HepG2 (cell line): ENCODE data around the gene MST1R. TPM values are rescaled to one million over a fixed set of nuclear protein-coding genes. Genes with fewer than 3 reads are reported as not detected.

ENCODE experiments used
- CENPX ChIP-seq: sonication (generic); formaldehyde crosslinking; IDR thresholded peaks from 2 replicates; pipeline ENCODE4 v1.9.0; 2021; ENCODE audit warnings: mild to moderate bottlenecking, missing genetic modification reagents, moderate library complexity
- EEA1 ChIP-seq: sonication (generic); formaldehyde crosslinking; IDR thresholded peaks from 2 replicates; pipeline ENCODE4 v1.5.1; 2020; ENCODE audit warnings: mild to moderate bottlenecking, missing genetic modification reagents, borderline replicate concordance
- MIER2 ChIP-seq: IDR thresholded peaks from 2 replicates; pipeline ENCODE4 v1.6.1; 2016; ENCODE audit warnings: missing biosample characterization, missing genetic modification reagents
- POLR2AphosphoS5 ChIP-seq: IDR thresholded peaks from 2 replicates; pipeline ENCODE4 v1.6.1; 2012; ENCODE audit warnings: low read depth, low read length
- RAD21 ChIP-seq: fragments of 450-650 bp; formaldehyde crosslinking; IDR thresholded peaks from 2 replicates; pipeline ENCODE4 v1.5.0; 2020; ENCODE audit warnings: mild to moderate bottlenecking
- SMYD3 ChIP-seq: sonication (generic); formaldehyde crosslinking; IDR thresholded peaks from 2 replicates; pipeline ENCODE4 v1.8.1; 2023; ENCODE audit warnings: mild to moderate bottlenecking, missing genetic modification reagents
- SP2 ChIP-seq: sonication (generic); formaldehyde crosslinking; IDR thresholded peaks from 2 replicates; pipeline ENCODE4 v1.5.1; 2020; ENCODE audit warnings: mild to moderate bottlenecking, missing genetic modification reagents
- ZKSCAN8 ChIP-seq: IDR thresholded peaks from 2 replicates; pipeline ENCODE4 v1.6.1; 2016; ENCODE audit warnings: borderline replicate concordance, missing genetic modification reagents, missing compliant biosample characterization
- ZMYM4 ChIP-seq: sonication (generic); formaldehyde crosslinking; IDR thresholded peaks from 2 replicates; pipeline ENCODE4 v1.8.1; 2023; ENCODE audit warnings: mild to moderate bottlenecking, missing genetic modification reagents
- ZNF24 ChIP-seq: fragments of 450-650 bp; IDR thresholded peaks from 2 replicates; pipeline ENCODE4 v1.6.1; 2017; ENCODE audit warnings: antibody characterized with exemption, mild to moderate bottlenecking
- ZNF251 ChIP-seq: sonication (generic); formaldehyde crosslinking; IDR thresholded peaks from 2 replicates; pipeline ENCODE4 v1.9.0; 2021; ENCODE audit warnings: mild to moderate bottlenecking, missing genetic modification reagents
- ZNF772 ChIP-seq: sonication (generic); formaldehyde crosslinking; IDR thresholded peaks from 2 replicates; pipeline ENCODE4 v1.5.0; 2020; ENCODE audit warnings: mild to moderate bottlenecking, missing genetic modification reagents
- polyA plus RNA-seq, 8 experiments: library from polyadenylated mRNA; depleted of rRNA in 3 of 8; stranded (reverse) in 7 of 8; unstranded in 1 of 8; fragments of >200 nt; fragmentation: Illumina TruSeq in 4 of 8; extraction: Trizol in 4 of 8; gene quantifications; 2 replicates each; pipeline versions ENCODE4 v1.2.1 to v1.2.3, GENCODE V29; 2011 to 2016; ENCODE audit warnings: low read depth in 4 of 8, missing spikeins in 1 of 8, mixed read lengths in 1 of 8; ENCODE audit not compliant: insufficient read depth in 1 of 8
- total RNA-seq, 5 experiments: library from RNA; depleted of rRNA; stranded (reverse); fragments of >200 nt; fragmentation: Illumina TruSeq; extraction: Trizol; gene quantifications; 2 replicates each; pipeline ENCODE4 v1.2.3, GENCODE V29; 2016; ENCODE audit warnings: low read depth in 1 of 5
- TF ChIP-seq, protein P1 (sequence below): sonication (generic); formaldehyde crosslinking; IDR thresholded peaks from 2 replicates; pipeline ENCODE4 v1.9.0; 2021; ENCODE audit warnings: missing genetic modification reagents, borderline replicate concordance
- TF ChIP-seq, protein P2 (sequence below): sonication (generic); formaldehyde crosslinking; IDR thresholded peaks from 2 replicates; pipeline ENCODE4 v1.4.0; 2020; ENCODE audit warnings: missing genetic modification reagents, borderline replicate concordance
- TF ChIP-seq, protein P3 (sequence below), 2 experiments: sonication (generic) in 1 of 2; formaldehyde crosslinking in 1 of 2; IDR thresholded peaks; 2 replicates each; pipeline versions ENCODE4 v1.4.0 to v1.6.1; 2016 to 2020; ENCODE audit warnings: borderline replicate concordance in 1 of 2, low read depth in 1 of 2, mild to moderate bottlenecking in 1 of 2, missing genetic modification reagents in 1 of 2
- TF ChIP-seq, protein P4 (sequence below): sonication (generic); formaldehyde crosslinking; IDR thresholded peaks from 2 replicates; pipeline ENCODE4 v1.5.0; 2020; ENCODE audit warnings: missing genetic modification reagents, mild to moderate bottlenecking, borderline replicate concordance

Gene MST1R
- total and polyA plus RNA-seq, 2 of the 13 experiments (the other 11 are each of a cell fraction or from before 2014, with no cell fraction given): 0.11 to 0.77 TPM

DNA sequence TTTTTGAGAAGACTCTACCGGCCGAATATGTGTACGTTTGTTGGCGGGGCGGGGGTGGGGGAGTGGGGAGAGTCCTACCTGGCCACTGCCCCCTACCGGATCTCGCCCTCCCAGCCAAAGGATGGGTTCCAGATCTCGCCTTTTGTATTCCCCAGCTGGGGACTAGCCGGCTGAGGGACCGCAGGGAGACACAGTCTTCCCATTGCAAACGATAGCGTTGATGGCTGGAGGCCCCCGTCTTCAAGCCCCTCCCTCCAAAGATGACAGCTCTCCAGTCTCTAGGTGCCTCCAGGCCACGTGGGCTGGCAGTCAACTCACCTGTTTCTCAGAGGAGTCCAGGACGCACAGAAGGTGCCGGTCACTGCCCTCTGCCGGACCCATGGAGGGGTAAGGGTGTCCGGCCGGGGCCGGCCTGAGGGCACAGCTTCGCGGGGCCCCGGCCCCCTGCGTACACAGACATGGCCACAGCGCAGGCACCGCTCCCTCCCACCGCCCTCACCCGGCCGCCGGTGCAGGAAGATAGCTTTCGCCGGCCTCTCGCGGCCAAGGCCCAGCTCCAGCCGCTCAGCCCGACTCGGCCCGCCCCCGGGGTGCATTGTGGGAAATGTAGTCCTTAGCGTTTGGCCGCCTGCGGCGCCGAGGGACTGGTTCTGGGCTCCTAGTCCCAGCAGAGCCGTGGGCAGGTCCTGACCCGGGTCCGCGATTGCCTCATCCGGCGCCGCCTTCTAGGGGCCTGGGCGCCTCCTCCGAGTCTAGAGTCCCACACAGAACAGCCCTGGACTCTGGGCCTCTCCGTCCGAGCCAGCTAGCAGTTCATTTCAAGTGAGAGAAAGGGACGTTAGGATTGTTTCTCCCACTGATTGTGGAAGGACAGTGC is 25.9 kb upstream of the MST1R start, which contains the start of gene MON1A (continued):
- TF ChIP-seq ZMYM4 (CRISPR knock-in tag): no peak
- TF ChIP-seq, protein P1, sequence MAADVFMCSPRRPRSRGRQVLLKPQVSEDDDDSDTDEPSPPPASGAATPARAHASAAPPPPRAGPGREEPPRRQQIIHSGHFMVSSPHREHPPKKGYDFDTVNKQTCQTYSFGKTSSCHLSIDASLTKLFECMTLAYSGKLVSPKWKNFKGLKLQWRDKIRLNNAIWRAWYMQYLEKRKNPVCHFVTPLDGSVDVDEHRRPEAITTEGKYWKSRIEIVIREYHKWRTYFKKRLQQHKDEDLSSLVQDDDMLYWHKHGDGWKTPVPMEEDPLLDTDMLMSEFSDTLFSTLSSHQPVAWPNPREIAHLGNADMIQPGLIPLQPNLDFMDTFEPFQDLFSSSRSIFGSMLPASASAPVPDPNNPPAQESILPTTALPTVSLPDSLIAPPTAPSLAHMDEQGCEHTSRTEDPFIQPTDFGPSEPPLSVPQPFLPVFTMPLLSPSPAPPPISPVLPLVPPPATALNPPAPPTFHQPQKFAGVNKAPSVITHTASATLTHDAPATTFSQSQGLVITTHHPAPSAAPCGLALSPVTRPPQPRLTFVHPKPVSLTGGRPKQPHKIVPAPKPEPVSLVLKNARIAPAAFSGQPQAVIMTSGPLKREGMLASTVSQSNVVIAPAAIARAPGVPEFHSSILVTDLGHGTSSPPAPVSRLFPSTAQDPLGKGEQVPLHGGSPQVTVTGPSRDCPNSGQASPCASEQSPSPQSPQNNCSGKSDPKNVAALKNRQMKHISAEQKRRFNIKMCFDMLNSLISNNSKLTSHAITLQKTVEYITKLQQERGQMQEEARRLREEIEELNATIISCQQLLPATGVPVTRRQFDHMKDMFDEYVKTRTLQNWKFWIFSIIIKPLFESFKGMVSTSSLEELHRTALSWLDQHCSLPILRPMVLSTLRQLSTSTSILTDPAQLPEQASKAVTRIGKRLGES: no peak
- no peak for TF ChIP-seq CENPX
- TF ChIP-seq SP2 (CRISPR knock-in tag): no peak
- no peak for TF ChIP-seq MIER2 (CRISPR knock-in tag)
- TF ChIP-seq RAD21: 0 out of 2 replicates have a peak, but pooled peaks have one; percentile 7
- TF ChIP-seq, protein P2, sequence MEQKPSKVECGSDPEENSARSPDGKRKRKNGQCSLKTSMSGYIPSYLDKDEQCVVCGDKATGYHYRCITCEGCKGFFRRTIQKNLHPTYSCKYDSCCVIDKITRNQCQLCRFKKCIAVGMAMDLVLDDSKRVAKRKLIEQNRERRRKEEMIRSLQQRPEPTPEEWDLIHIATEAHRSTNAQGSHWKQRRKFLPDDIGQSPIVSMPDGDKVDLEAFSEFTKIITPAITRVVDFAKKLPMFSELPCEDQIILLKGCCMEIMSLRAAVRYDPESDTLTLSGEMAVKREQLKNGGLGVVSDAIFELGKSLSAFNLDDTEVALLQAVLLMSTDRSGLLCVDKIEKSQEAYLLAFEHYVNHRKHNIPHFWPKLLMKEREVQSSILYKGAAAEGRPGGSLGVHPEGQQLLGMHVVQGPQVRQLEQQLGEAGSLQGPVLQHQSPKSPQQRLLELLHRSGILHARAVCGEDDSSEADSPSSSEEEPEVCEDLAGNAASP (CRISPR knock-in tag): no peak; the same call in 1 of the 2 replicates
- TF ChIP-seq ZNF251 (CRISPR knock-in tag): no peak
- TF ChIP-seq ZKSCAN8 (CRISPR knock-in tag): peak; percentile 44; the same call in 1 of the 2 replicates
- TF ChIP-seq SMYD3 (CRISPR knock-in tag): no peak
- peak; percentile 87 for TF ChIP-seq POLR2AphosphoS5
- peak; percentile 52; the same call in 1 of the 2 replicates for TF ChIP-seq ZNF772 (CRISPR knock-in tag)
- peak; percentile 56; the same call in 1 of the 2 replicates for TF ChIP-seq EEA1
- TF ChIP-seq, protein P3, sequence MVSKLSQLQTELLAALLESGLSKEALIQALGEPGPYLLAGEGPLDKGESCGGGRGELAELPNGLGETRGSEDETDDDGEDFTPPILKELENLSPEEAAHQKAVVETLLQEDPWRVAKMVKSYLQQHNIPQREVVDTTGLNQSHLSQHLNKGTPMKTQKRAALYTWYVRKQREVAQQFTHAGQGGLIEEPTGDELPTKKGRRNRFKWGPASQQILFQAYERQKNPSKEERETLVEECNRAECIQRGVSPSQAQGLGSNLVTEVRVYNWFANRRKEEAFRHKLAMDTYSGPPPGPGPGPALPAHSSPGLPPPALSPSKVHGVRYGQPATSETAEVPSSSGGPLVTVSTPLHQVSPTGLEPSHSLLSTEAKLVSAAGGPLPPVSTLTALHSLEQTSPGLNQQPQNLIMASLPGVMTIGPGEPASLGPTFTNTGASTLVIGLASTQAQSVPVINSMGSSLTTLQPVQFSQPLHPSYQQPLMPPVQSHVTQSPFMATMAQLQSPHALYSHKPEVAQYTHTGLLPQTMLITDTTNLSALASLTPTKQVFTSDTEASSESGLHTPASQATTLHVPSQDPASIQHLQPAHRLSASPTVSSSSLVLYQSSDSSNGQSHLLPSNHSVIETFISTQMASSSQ (IDR thresholded peaks at IDR 0.05; ENCODE audit: low read depth): no peak
- TF ChIP-seq, protein P3 (CRISPR knock-in tag; IDR thresholded peaks at IDR 0.05; ENCODE audit: borderline replicate concordance): no peak
- TF ChIP-seq ZNF24: no peak
- TF ChIP-seq, protein P4, sequence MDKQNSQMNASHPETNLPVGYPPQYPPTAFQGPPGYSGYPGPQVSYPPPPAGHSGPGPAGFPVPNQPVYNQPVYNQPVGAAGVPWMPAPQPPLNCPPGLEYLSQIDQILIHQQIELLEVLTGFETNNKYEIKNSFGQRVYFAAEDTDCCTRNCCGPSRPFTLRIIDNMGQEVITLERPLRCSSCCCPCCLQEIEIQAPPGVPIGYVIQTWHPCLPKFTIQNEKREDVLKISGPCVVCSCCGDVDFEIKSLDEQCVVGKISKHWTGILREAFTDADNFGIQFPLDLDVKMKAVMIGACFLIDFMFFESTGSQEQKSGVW (CRISPR knock-in tag): no peak; the same call in 1 of the 2 replicates
